Stimulated activated CD4-positive, alpha-beta T cell treated with anti-CD3 and anti-CD28 coated beads, Interleukin-2, amount 100 ng/mL, for 48 hours (primary cell): Measurements from ENCODE around the gene MED25.

Source experiments
- DNase-seq, 2 donors: peaks; one replicate each; pipeline ENCODE4 v3.0.0-alpha.2; 2020

The MED25 gene

DNA sequence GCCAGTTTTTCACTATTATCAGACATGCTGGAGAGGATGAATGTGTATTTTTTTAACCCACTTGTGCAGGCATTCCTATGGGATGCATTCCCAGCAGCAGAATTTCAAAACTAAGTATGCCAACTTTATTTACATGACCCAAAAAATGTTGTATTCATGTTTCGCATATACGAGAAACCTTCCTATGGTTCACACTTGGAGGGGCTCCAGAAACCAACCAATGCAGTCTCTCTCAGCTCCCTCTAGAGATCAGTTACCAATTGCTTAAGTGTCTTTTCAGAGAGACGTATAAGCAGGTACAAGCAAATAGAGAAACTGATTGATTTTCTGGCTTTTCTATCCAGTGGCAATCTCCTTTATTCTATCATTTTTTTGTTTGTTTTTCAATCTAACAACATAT lies 27.3 kb downstream of the MED25 start:
- DNase-seq: no peak

DNA sequence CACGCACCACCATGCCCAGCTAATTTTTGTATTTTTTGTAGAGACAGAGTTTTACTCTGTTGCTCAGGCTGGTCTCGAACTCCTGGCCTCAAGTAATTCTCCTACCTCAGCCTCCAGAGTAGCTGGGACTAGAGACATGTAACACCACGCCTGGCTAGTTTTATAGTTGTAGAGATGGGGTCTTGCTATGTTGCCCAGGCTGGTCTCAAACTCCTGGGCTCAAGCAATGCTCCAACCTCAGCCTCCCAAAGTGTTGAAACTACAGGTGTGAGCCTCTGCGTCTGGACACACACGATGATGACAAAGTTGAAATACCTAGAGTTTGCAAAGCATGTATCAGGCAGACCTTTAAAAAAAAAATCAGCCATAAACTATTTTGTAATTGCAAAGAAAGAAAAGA lies 28.3 kb downstream of the MED25 start:
- DNase-seq: no peak

DNA sequence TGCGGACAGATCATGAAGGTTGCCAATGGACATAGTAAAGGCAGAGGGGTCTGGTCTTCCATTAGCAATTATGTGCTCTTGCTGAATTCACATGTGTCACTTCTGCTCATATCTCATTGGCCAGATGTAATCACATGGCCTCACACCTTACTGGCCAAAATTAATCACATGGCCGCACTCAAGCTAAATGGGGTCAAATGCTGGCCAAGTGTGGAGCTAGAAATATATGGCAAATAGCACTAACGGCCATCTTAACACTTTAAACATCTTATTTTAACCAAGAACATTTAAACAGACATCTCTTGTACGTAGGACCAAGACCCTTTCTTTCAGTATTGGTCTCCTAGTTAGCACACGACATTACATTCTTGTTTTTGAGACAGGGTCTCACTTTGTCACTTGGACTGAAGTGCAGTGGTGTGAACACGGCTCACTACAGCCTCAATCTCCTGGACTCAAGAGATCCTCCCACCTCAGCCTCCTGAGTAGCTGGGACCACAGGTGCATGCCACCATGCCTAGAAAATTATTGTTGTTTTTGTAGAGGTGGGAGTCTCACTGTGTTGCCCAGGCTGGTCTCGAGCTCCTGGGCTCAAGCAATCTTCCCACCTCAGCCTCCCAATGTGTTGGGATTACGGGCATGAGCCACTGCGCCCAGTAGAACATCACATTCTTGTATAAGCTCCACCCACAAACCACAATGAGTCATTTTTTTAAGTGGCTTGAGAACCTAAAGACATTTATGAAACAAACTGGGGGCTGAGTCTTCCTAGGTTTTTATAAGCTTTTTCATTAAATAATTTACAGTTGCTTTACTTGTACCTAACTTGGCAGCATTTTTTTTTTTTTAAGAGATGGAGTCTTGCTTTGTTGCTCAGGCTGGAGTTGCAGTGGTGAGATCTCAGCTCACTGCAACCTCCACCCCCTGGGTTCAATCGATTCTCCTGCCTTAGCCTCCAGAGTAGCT lies 29.9 kb downstream of the MED25 start:
- no peak for DNase-seq

DNA sequence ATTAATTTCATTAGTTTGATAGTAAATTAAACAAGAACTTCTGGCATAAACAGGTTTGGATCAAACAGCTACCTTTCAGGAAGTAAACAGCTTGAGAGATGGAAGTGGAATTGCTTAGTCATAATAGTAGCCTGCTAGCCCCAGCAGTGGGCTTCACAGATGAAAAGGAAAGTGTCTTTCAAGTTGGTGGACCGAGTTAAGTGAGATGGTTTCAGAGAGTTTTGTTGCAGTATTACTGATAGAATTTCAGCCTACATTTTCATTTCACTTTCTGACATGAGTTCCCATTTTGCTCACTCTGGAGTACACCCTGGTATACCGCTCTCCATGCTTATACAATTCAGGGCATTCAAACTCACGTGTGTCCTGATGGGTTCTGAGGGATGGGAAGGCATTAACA lies 30.8 kb downstream of the MED25 start:
- no peak for DNase-seq

DNA sequence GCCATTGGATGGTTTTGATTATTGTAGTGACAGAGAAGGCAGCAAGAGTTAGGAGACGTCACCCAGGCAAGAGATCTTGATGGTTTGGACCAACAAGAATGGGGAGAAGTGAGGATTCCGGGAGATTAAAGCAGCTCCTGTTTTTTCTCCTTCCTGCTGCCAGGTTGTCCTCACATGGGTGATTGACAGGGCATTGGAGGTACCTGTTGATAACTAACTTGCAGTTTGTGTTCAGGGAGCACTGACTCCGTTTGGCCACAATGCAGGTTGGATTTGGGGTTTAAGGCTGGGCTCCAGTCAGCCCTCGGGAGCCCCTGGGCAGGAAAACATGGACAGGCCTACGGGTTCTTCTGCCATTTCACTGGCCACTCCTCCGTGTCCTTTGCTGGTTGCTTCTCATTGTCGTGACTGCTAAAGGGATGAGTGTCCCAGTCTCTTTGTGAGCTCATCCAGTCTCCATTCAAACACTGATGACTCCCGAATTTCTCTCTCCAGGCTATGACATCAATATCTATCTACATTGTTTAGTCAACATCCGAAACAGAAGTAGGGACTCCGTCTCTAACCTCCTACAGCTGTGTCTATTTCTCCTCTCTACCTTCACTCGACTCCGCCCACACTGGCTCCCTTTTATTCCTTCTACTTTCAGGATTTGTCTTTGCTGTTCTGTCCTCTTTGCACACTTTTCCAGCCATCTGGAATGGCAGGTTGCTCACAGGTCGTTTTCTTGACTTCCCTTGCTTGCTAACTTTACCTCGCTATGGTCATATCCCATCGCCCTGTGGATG lies 31.5 kb downstream of the MED25 start:
- DNase-seq: no peak

DNA sequence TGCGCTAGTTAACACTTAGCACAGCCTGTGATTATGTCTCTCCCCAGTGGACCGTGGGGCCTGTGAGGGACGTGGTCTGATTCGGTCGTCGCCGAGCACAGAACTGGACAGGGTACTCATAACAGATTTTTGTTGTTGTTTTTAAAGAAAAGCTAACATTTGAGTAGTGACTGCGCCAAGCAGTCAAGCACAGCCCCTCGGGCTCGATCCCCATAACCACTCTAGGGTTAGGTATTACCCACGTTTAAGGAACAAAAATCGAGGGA lies 32.1 kb downstream of the MED25 start:
- no peak for DNase-seq

DNA sequence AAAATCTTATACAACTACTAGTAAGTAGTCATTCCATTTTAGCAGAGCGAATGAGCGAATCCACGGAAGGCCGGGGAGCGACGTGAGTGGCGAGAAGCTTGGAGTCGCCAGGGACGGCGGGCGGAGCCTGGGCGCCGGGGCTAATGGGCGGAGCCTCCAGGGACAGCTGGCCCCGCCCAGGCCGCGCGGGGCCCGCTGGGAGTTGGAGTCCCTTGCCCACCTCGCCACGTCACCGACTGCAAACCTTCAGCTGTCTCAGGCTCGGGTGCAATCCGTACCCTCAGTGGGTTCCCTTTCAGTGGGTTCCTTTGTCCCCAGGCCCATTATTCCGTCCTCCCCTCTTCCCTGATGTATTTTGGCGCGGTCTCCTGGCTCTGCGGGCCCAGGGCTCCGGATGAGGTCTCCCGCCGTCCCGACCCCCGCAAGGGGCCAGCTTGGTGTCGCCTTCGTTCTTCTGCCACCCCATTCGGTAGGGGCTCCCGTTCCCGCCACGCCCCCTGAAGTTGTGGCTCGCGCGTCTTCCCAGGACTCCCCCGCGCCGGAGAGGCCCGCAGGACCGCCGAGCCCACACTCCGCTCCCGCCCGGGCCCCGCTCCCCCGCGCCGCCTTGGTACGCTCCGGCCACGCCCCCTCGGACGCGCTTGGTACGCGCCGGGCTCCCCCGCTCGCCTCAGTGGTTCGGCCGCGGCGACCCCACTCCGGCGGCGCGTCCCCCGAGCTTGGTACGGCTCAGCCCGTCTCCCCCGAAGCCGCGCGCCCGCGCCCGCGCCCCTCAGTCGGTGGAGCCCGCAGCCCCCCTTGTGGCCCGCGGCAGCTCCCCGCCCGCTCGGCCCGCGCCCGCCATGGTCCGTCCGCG lies 32.6 kb downstream of the MED25 start, which contains the start of gene PTOV1:
Gene PTOV1 (plus strand): TSS at position 673 of the 856 bp plus-strand sequence.
- peak; percentile 88 to 89 for DNase-seq

DNA sequence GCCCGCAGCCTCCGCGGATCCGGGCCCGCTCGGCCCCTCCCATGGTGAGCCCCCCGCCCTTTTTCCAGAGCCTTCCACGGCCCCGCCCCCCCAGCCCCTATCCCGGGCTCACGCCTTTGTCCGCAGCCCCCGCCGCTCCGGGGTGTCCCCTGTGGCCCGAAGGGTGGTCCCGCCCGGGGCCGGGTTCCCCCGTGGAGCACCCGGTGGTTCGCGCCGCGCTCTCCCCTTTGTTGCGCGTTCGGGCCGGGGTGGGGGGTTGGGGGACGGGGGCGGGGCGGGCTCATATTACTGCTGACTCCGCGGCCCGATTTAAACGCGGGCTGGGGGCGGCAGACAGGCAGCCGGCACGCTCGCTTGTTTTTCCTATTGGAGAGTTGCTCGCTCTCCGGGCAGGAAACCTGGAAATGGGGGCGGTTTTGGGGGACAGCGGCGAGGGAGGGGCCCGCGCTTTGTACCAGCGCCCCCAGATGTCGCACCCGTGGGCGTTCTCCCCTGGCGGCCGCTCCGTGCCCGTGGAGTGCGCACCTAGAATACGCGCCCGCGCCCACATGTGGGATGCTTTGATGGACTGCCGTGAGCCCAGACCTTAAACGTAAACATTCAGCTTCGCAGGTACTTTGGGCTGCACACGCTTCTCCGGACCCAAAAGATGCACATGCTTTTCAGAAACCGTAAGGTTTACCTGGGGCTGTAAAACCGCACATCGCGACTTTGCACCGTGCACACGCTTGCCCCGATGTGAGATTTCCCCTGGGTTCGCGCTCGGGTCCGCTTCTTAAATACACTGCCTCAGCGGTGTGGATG lies 33.6 kb downstream of the MED25 start:
- no peak for DNase-seq

DNA sequence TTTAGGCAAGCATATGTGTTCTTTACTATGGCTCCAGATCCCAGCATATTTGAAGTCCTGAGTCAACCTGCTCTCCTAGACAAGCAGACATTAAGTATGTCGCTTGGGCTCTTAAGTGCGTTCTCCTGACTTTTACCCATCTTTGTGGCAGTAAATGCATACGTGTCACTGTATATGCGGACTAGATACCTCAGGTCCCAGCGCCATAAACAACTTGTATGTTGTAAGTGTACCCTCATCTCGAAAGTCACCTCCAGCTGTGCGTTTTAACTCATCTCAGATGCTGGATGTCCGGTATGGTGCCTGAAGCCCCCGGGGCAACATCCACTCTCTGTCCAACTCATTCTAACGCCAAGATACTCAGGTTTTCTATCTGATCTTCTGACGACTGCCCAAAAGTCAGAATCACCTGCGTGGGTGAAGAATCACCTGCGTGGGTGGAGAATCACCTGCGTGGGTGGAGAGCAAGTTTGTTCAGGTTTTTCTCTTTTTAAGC lies 34.6 kb downstream of the MED25 start:
- DNase-seq: no peak

DNA sequence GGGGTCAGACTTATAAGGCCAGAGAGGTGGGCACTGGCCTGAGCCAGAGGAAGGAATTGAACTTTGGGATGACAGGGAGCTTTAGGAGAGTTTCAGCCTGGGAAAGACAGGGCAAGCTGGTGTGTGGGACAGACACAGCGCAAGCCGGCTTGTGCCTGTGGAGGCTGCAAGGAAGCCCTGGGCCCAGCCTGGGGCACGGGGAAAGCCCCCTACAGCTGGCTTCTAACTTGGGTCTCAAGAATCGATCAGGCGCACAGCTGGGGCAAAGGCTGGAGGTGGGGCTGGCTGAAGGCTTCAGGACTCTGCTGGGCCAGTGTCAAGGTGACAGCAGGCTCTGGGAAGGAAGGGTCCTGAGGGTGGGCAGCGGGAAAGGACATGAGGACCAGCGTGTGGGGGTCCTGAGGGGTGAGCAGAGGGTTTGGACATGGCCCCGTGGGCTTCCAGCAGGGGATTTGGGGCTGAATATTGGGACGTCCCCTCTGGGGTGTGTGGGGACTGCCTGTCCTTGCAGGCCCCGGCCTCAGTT lies 35.8 kb downstream of the MED25 start:
- DNase-seq: no peak

DNA sequence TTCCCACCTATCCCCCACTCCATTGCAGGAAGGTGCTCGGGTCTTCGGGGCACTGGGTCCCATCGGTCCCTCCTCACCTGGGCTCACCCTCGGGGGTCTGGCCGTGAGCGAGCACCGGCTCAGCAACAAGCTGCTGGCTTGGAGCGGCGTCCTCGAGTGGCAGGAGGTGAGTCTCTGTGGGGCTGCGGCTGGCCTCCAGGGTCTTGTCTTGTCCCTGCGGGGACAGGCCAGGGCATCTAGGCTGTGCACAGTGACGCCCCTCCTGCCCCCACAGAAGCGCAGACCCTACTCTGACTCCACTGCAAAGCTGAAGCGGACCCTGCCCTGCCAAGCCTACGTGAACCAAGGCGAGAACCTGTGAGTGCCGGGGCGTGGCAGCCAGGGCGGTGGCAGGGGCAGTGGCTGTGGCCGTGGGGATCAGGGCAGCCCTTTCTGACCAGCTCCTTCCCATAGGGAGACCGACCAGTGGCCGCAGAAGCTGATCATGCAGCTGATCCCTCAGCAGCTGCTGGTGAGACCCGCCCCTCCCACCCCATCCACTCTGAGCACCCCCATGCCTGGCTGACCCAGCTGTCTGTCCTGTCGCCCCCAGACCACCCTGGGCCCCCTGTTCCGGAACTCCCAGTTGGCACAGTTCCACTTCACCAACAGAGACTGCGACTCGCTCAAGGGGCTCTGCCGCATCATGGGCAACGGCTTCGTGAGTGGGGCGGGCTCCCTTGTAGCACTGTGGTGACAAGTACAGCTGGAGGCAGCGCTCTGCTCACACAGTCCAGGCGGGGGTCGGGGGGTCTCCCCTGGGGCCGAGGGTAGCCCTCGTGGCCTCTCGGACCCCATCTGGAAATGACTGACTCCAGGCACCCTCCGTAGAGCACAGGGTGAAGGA lies 36.5 kb downstream of the MED25 start:
- no peak for DNase-seq

DNA sequence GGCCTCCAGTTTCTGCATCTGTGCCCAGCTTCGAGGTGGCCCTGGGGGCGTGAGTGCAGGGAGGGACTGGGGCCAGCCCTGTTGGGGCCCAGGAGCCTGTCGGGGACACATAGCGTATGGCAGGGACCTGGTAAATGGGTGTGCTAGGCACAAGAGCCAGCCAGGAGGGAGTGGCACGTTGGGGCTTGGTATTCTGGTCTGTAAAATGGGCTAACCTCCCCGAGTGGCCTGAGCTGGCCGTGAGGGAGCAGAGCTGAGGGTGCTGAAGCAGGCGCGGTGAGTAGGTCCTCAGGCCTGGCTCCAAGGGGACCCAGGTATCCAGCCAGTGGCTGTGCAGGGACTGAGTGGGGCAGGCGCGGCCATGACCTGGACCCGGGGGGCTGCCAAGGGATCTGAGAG lies 37.2 kb downstream of the MED25 start:
- no peak for DNase-seq

DNA sequence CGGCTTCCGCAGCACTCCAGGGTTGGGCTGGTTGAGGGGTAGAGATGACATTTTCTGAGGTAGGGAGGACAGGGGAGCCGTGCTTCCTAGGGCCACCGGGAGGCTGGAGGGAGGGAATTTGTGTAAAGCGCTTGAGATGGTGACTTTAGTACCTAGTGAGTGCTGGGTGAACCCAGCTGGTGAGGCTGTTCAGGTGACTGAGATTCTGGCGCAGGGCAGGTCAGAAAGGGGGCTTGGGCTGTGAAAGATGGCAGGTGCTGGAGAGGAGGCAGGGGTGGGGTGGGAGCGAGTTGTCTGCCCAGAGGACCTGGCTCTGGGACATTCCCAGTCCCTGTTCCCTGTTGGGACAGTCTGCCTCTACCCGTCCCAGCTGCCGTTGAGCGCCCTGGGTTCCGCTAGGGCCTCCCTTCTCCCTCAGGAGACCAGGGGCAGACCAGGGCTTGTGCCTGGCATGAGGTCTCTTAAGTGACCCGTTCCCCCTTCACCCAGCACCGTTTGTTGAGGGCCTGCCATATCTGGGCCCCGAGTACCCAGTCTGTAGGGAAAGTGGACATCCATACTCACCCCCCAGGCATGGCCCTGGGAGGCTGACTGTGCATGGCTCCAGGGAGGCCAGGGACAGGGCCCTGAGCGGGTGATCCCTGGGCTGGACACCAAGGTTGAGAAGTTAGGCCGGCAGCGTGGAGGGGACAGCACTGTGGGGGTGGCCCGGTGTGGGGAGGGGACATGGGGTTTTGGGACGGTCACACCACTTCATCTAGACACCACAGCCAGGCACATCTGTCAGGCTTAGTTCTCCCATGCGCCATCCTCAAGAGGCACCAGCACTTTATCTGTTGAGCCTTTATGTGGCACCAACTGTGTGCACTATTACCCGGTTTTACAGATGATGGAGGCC lies 37.8 kb downstream of the MED25 start:
- no peak for DNase-seq

DNA sequence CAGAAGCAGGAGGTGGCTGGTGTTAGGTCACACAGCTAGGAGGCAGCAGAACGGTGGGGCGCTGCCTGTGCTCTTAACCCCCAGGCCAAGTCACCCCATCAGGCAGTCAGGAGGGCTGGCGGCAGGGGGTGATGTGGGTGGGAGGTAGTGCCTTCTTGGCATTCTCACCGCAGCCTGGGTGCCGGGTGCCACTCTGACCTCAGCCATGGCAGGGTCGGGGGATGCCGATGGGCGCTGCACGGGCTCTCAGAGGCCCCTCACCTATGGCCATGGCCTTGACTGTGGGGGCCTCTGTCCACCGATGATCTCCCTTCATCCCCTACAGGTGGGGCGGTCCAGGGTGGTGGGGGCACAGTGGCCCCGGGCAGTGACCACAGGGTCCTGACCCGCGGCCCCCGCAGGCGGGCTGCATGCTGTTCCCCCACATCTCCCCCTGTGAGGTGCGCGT lies 38.5 kb downstream of the MED25 start:
- no peak for DNase-seq

DNA sequence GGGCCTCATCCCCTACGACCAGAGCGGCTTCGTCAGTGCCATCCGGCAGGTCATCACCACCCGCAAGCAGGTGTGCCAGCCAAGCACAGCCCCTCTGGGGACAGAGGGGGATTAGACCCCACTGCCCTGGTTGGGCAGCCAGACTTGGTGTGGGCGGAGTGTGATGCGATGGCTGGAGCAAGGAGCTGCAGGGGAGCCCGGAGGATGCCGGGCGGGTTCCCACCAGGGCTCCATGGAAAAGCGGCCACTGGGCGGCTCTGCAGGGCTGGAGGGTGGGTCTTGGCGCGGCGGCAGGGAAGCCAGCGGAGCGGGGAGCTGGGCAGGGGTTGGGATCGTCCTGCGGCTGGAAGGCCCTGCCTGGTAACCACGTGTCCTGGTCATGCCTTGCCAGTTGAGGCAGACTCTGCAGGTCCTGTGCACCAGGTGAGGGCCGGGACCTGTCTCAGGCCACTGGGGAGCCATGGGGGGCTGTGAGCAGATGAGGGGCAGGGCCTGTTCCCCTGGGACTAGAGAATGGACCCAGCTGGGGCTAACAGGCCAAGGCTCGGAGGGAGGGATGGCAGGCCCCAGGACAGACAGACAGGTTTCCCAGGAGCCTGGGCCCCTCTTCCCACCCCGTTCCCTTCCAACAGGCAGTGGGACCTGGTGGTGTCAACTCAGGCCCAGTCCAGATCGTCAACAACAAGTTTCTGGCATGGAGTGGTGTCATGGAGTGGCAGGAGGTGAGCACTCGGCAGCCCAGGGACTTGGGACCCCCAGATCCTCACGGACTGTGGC lies 39.2 kb downstream of the MED25 start:
- no peak for DNase-seq

DNA sequence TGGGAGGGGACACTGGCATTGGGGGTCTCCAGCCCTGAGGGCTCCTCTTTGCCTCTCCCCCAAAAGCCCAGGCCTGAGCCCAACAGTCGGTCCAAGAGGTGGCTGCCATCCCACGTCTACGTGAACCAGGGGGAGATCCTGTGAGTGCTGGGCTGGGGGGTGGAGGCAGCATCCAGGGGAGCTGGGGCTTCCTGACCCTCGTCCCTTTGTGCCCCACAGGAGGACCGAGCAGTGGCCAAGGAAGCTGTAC lies 39.7 kb downstream of the MED25 start:
- no peak for DNase-seq

DNA sequence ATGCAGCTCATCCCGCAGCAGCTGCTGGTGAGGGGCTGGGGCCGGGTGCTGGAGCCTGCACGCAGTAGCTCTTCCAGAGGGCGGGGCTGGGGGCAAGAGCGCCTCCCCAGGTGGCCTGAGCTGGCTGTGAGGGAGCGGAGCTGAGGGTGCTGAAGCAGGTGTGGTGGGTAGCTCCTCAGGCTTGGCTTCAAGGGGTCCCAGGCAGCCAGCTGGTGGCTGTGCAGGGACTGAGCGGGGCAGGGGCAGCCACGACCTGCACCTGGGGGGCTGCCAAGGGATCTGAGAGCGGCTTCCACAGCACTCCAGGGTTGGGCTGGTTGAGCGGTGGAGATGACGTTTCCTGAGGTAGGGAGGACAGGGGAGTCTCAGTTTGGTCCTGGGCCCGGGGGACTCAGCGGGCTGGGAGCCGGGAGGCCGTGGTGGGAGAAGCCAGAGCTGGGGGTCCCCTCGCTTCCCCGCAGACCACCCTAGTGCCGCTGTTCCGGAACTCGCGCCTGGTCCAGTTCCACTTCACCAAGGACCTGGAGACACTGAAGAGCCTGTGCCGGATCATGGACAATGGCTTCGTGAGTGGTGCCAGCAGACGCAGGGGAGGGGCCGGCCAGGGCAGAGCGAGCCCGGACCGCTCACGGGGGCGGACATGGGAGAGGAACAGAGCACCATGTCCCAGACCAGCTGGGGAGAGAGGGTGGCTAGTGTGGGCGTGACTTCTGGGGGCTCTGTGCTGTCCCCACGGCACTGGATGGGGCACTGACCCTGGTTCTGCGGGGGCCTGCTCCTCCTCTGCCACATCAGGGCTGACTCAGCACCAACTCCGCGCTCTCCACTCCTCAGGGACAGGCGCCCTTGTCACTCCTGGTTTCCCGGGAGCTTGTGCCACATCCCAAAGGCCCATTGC lies 40.2 kb downstream of the MED25 start:
- no peak for DNase-seq

DNA sequence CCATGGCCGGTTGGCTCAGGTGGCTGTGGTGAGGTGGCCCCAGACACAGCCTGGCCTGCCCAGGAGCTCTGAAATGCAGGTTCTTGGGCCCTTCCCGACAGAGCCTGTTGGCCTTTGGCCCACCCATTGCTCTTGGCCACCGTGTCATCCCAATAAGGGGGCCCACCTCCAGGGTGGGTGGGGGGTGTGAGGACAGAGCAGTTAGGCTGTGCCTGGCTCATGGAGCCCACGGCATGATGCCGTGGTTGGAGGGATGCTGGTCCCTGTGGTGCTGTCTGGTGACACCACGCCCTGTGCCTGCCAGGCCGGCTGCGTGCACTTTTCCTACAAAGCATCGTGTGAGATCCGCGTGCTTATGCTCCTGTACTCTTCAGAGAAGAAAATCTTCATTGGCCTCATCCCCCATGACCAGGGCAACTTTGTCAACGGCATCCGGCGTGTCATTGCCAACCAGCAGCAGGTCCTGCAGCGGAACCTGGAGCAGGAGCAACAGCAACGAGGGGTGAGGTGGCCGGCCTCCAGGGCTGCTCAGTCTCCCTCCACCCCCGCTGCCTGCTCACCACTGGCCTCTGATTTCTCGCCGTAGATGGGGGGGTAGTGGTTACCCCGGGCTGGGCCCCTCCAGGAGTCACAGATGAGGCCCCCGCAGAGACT lies 41.7 kb downstream of the MED25 start:
- no peak for DNase-seq
